Measurements from ENCODE around the gene ZYX.

Gene ZYX

GRCh38 chr7:143351574-143351973 is 29.6 kb upstream of the ZYX start:
- H3K27ac ChIP-seq (ENCODE audit: low read depth, low read length) = no peak overlapping the region
- H3K4me1 ChIP-seq (ENCODE audit: control insufficient read depth in 5 of 5, insufficient read depth in 5 of 5, low read length in 5 of 5) = no peaks in the 10 kb centered on the region
- H3K4me3 ChIP-seq (ENCODE audit: low read depth in 1 of 5, low read length in 5 of 5) = no peak overlapping the region
- no peaks in the 10 kb centered on the region for H3K9me3 ChIP-seq (ENCODE audit: control insufficient read depth in 5 of 5, low read length in 5 of 5)
- H3K27me3 ChIP-seq (ENCODE audit: control insufficient read depth in 5 of 5, insufficient read depth in 4 of 5, low read length in 5 of 5) = peaks cover 1 to 22% (median 3%) of the 10 kb centered on the region in 5 donors
- no peaks in the 10 kb centered on the region for H3K36me3 ChIP-seq (ENCODE audit: control insufficient read depth in 5 of 5, insufficient read depth in 5 of 5, low read length in 5 of 5)
- no peak overlapping the region for H3K9ac ChIP-seq (ENCODE audit: low read length in 5 of 5)

DNA sequence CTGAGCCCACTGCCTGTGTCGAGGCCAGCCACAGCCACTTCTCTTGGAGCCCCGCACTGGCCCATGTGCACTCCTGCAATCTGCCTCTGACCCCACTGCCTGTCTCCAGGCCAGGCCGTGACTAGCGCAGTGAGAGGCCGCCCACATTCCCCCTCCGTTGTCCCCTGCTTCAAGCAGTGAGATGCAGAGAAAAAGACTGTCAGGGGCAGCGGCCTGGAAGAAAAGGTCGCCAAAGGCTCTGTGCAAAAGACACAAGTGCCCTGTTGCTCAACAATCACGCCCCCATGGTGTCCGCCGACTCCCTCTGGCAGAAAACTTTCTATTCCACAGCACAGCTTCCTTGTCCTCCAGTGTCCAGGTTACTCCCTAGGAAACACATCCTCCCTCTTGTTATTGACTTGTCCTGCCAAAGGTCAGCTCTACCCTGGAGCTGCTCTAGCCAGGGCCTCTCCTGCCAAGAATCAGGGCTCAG is 28.6 kb upstream of the ZYX start:
- no peaks in the 10 kb centered on the region for H3K36me3 ChIP-seq (ENCODE audit: control insufficient read depth in 5 of 5, insufficient read depth in 5 of 5, low read length in 5 of 5)
- no peak overlapping the region for H3K27ac ChIP-seq (ENCODE audit: low read depth, low read length)
- H3K4me1 ChIP-seq (ENCODE audit: control insufficient read depth in 5 of 5, insufficient read depth in 5 of 5, low read length in 5 of 5) = no peaks in the 10 kb centered on the region
- H3K4me3 ChIP-seq (ENCODE audit: low read depth in 1 of 5, low read length in 5 of 5) = no peak overlapping the region
- no peaks in the 10 kb centered on the region for H3K9me3 ChIP-seq (ENCODE audit: control insufficient read depth in 5 of 5, low read length in 5 of 5)
- peaks cover 0 to 22% (median 3%) of the 10 kb centered on the region in 5 donors for H3K27me3 ChIP-seq (ENCODE audit: control insufficient read depth in 5 of 5, insufficient read depth in 4 of 5, low read length in 5 of 5)
- H3K9ac ChIP-seq (ENCODE audit: low read length in 5 of 5) = no peak overlapping the region

GRCh38 chr7:143354376-143354775 is 26.8 kb upstream of the ZYX start:
- H3K27ac ChIP-seq (ENCODE audit: low read depth, low read length) = no peak overlapping the region
- H3K9ac ChIP-seq (ENCODE audit: low read length in 5 of 5) = no peak overlapping the region
- H3K27me3 ChIP-seq (ENCODE audit: control insufficient read depth in 5 of 5, insufficient read depth in 4 of 5, low read length in 5 of 5) = peaks cover 0 to 30% (median 3%) of the 10 kb centered on the region in 5 donors
- no peak overlapping the region for H3K4me3 ChIP-seq (ENCODE audit: low read depth in 1 of 5, low read length in 5 of 5)
- no peaks in the 10 kb centered on the region for H3K4me1 ChIP-seq (ENCODE audit: control insufficient read depth in 5 of 5, insufficient read depth in 5 of 5, low read length in 5 of 5)
- no peaks in the 10 kb centered on the region for H3K36me3 ChIP-seq (ENCODE audit: control insufficient read depth in 5 of 5, insufficient read depth in 5 of 5, low read length in 5 of 5)
- no peaks in the 10 kb centered on the region for H3K9me3 ChIP-seq (ENCODE audit: control insufficient read depth in 5 of 5, low read length in 5 of 5)

DNA sequence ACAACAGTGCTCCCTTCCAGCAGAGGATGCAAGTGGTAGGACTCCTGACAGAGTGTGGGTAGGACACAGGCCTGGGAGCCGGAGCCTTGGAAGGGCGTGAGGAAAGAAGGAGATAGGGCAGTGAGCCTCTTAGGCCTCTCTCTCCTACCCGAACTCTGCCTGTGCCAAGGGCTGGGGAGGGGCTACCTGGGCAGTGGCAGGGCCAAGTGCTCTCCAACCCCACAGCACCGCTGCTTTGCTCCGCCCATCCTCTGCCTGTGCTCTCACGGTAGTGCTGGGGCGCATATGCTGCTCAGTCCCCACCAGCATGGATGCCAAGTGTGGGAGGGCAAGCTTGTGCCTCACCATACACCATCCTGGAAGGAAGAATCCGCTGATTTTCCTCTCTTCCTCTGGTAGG is 26.2 kb upstream of the ZYX start:
- peaks cover 0 to 35% (median 3%) of the 10 kb centered on the region in 5 donors for H3K27me3 ChIP-seq (ENCODE audit: control insufficient read depth in 5 of 5, insufficient read depth in 4 of 5, low read length in 5 of 5)
- H3K9ac ChIP-seq (ENCODE audit: low read length in 5 of 5) = no peak overlapping the region

GRCh38 chr7:143355450-143356385 is 25.4 kb upstream of the ZYX start:
- Histone ChIP-seq H3K9ac (ENCODE audit: low read length in 5 of 5) (no peak overlapping the region), H3K27ac (ENCODE audit: low read depth, low read length) (no peak overlapping the region), H3K4me1 (ENCODE audit: control insufficient read depth in 5 of 5, insufficient read depth in 5 of 5, low read length in 5 of 5) (no peaks in the 10 kb centered on the region), H3K9me3 (ENCODE audit: control insufficient read depth in 5 of 5, low read length in 5 of 5) (no peaks in the 10 kb centered on the region), H3K27me3 (ENCODE audit: control insufficient read depth in 5 of 5, insufficient read depth in 4 of 5, low read length in 5 of 5) (peaks cover 2 to 41% (median 3%) of the 10 kb centered on the region in 5 donors), H3K36me3 (ENCODE audit: control insufficient read depth in 5 of 5, insufficient read depth in 5 of 5, low read length in 5 of 5) (no peaks in the 10 kb centered on the region), H3K4me3 (ENCODE audit: low read depth in 1 of 5, low read length in 5 of 5) (no peak overlapping the region)

More for the DNA sequence above, 26.2 kb upstream of the ZYX start:
- no peaks in the 10 kb centered on the region for H3K9me3 ChIP-seq (ENCODE audit: control insufficient read depth in 5 of 5, low read length in 5 of 5)
- no peak overlapping the region for H3K27ac ChIP-seq (ENCODE audit: low read depth, low read length)
- H3K4me1 ChIP-seq (ENCODE audit: control insufficient read depth in 5 of 5, insufficient read depth in 5 of 5, low read length in 5 of 5) = no peaks in the 10 kb centered on the region
- no peak overlapping the region for H3K4me3 ChIP-seq (ENCODE audit: low read depth in 1 of 5, low read length in 5 of 5)
- H3K36me3 ChIP-seq (ENCODE audit: control insufficient read depth in 5 of 5, insufficient read depth in 5 of 5, low read length in 5 of 5) = no peaks in the 10 kb centered on the region

DNA sequence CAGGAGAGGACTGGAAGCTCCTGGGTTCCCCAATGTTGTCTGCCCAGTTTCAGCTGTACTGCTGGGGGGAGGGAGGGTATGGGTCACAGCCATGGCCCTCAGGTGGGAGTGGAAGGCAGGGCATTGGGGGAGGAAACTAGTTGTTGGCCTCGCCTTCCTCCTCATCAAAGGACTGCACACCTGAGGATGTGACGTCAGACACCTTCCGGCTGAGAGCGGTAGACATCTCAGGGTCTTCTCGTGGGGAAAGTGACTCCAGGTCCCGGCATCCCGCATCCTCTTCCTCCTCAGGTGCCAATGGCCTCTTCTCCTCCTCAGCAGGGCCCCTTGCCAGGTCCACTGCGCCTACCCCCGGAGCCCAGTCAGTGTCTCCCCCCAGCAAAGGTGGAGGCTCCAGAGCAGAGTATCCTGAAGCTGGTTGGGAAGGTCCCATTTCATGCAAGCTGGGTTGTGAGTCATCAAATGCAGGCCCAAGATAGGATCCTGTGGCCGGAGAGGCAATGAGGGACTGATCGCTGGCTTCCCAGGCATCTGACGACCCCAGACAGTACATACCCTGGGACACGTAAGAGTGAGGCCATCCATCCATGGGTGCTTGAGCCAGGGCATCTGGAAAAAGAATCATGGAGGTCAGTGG is 24.6 kb upstream of the ZYX start:
- no peak overlapping the region for H3K9ac ChIP-seq (ENCODE audit: low read length in 5 of 5)
- no peaks in the 10 kb centered on the region for H3K9me3 ChIP-seq (ENCODE audit: control insufficient read depth in 5 of 5, low read length in 5 of 5)
- no peak overlapping the region for H3K4me3 ChIP-seq (ENCODE audit: low read depth in 1 of 5, low read length in 5 of 5)
- H3K27ac ChIP-seq (ENCODE audit: low read depth, low read length) = no peak overlapping the region
- peaks cover 5 to 44% (median 9%) of the 10 kb centered on the region in 5 donors for H3K27me3 ChIP-seq (ENCODE audit: control insufficient read depth in 5 of 5, insufficient read depth in 4 of 5, low read length in 5 of 5)
- H3K36me3 ChIP-seq (ENCODE audit: control insufficient read depth in 5 of 5, insufficient read depth in 5 of 5, low read length in 5 of 5) = no peaks in the 10 kb centered on the region
- H3K4me1 ChIP-seq (ENCODE audit: control insufficient read depth in 5 of 5, insufficient read depth in 5 of 5, low read length in 5 of 5) = no peaks in the 10 kb centered on the region

- H3K4me3 ChIP-seq (ENCODE audit: low read depth in 1 of 5, low read length in 5 of 5) = no peak overlapping the region
- H3K27me3 ChIP-seq (ENCODE audit: control insufficient read depth in 5 of 5, insufficient read depth in 4 of 5, low read length in 5 of 5) = peaks cover 15 to 50% (median 18%) of the 10 kb centered on the region in 5 donors
- no peak overlapping the region for H3K27ac ChIP-seq (ENCODE audit: low read depth, low read length)
- H3K9me3 ChIP-seq (ENCODE audit: control insufficient read depth in 5 of 5, low read length in 5 of 5) = no peaks in the 10 kb centered on the region
- peaks cover 0 to 12% (median 9%) of the 10 kb centered on the region in 5 donors for H3K4me1 ChIP-seq (ENCODE audit: control insufficient read depth in 5 of 5, insufficient read depth in 5 of 5, low read length in 5 of 5)
- H3K9ac ChIP-seq (ENCODE audit: low read length in 5 of 5) = no peak overlapping the region
- no peaks in the 10 kb centered on the region for H3K36me3 ChIP-seq (ENCODE audit: control insufficient read depth in 5 of 5, insufficient read depth in 5 of 5, low read length in 5 of 5)
Measured at GRCh38 chr7:143358626-143359025, 22.5 kb upstream of the ZYX start.

DNA sequence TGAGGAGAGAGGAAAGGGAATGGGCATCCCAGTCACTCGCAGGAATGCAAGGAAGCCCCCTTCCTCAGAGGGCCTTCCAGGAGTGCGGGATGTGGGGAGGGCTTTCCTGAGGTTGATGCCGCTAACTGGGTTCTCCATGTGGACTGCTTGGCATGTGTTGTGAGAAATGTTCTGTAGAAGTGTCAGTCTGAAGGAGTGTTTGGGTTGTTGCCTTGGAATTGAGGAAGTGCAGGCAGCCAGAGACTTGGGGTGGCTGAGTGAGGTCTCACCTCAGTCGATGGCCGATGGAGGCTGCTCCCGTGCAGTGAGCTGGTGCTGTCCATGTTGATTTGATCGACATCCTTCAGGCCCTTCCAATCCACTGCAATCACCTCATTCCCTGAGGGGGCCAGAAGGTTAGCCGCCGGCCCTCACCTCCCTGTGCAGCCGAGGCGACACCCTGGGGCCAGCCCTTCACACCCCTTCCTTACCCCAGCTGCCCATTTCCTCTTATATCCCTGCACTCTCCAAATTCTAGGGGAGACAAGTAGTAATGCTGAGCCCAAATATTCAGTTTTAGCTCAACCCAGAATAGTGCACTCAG is 21.3 kb upstream of the ZYX start:
- no peaks in the 10 kb centered on the region for H3K9me3 ChIP-seq (ENCODE audit: control insufficient read depth in 5 of 5, low read length in 5 of 5)
- no peaks in the 10 kb centered on the region for H3K36me3 ChIP-seq (ENCODE audit: control insufficient read depth in 5 of 5, insufficient read depth in 5 of 5, low read length in 5 of 5)
- H3K4me1 ChIP-seq (ENCODE audit: control insufficient read depth in 5 of 5, insufficient read depth in 5 of 5, low read length in 5 of 5) = peaks cover 0 to 12% (median 9%) of the 10 kb centered on the region in 5 donors
- H3K27me3 ChIP-seq (ENCODE audit: control insufficient read depth in 5 of 5, insufficient read depth in 4 of 5, low read length in 5 of 5) = peaks cover 15 to 43% (median 22%) of the 10 kb centered on the region in 5 donors
- H3K9ac ChIP-seq (ENCODE audit: low read length in 5 of 5) = no peak overlapping the region
- no peak overlapping the region for H3K27ac ChIP-seq (ENCODE audit: low read depth, low read length)
- no peak overlapping the region for H3K4me3 ChIP-seq (ENCODE audit: low read depth in 1 of 5, low read length in 5 of 5)

- H3K27ac ChIP-seq (ENCODE audit: low read depth, low read length) = no peak overlapping the region
- H3K9me3 ChIP-seq (ENCODE audit: control insufficient read depth in 5 of 5, low read length in 5 of 5) = no peaks in the 10 kb centered on the region
- no peak overlapping the region for H3K9ac ChIP-seq (ENCODE audit: low read length in 5 of 5)
- peaks cover 13 to 40% (median 19%) of the 10 kb centered on the region in 5 donors for H3K27me3 ChIP-seq (ENCODE audit: control insufficient read depth in 5 of 5, insufficient read depth in 4 of 5, low read length in 5 of 5)
- H3K4me1 ChIP-seq (ENCODE audit: control insufficient read depth in 5 of 5, insufficient read depth in 5 of 5, low read length in 5 of 5) = peaks cover 0 to 12% (median 9%) of the 10 kb centered on the region in 5 donors
- no peaks in the 10 kb centered on the region for H3K36me3 ChIP-seq (ENCODE audit: control insufficient read depth in 5 of 5, insufficient read depth in 5 of 5, low read length in 5 of 5)
- H3K4me3 ChIP-seq (ENCODE audit: low read depth in 1 of 5, low read length in 5 of 5) = no peak overlapping the region
Measured at GRCh38 chr7:143360788-143361551, 20.2 kb upstream of the ZYX start.

Measured in subcutaneous abdominal adipose tissue (tissue), 5 donors.